ENCODE data around the gene TAS2R31.

- no peak for TF ChIP-seq GATA2 (IDR thresholded peaks at IDR 0.05; ENCODE audit: low read depth, low read length)
- no peak for TF ChIP-seq GATA3 (IDR thresholded peaks at IDR 0.05; ENCODE audit: low read depth, low read length)
These were observed 38.7 kb upstream of the TAS2R31 start for GRCh38 chr12:11069854-11070365.

Measured in SH-SY5Y (cell line).